A549 (cell line): ENCODE results near the gene PDILT. TPM values are rescaled to one million over a fixed set of nuclear protein-coding genes. Genes with fewer than 3 reads are reported as not detected.

Experiments used
- ATAC-seq, 2 experiments: fragments of 200-7000 bp in 1 of 2; fragments of >200 bp in 1 of 2; cut with Nextera tagmentation in 1 of 2; cut with Tn5 transposase in 1 of 2; 3 replicates each; pipeline versions ENCODE4 v1.8.0 to v1.9.1; 2018 to 2020; ENCODE audit warnings: mild to moderate bottlenecking in 1 of 2, moderate library complexity in 1 of 2
- CTCF ChIA-PET: fragments of 300-600 bp; sonication (Branson Sonifier 250); formaldehyde crosslinking; extraction: SDS; loops from one replicate; lab custom pipeline; 2021; ENCODE audit warnings: antibody characterized with exemption, inconsistent platforms; lab: Yijun Ruan, JAX
- POLR2A ChIA-PET: fragments of 350-600 bp; formaldehyde crosslinking; extraction: SDS; loops from one replicate; lab custom pipeline; 2021; ENCODE audit warnings: antibody characterized with exemption, inconsistent platforms; lab: Yijun Ruan, JAX
- DNase-seq, 2 experiments: peaks; one replicate each; pipeline versions ENCODE4 v3.0.0 to v3.0.0-alpha.2; 2011 to 2016; ENCODE audit warnings: low read depth in 1 of 2, low spot score in 1 of 2
- FAIRE-seq: peaks from 2 replicates; lab custom pipeline; 2011; peaks lifted over from hg19 to GRCh38; lab: Jason Lieb, UNC
- H3K27ac ChIP-seq, 2 experiments: fragments of >200 bp; sonication (Bioruptor Twin); formaldehyde crosslinking; 3 replicates each; pipeline ENCODE4 v1.5.1; 2016 to 2017
- H3K4me1 ChIP-seq: fragments of >200 bp; sonication (Bioruptor Twin); formaldehyde crosslinking; 3 replicates; pipeline ENCODE4 v1.6.1; 2016
- H3K4me2 ChIP-seq: fragments of >200 bp; sonication (Bioruptor Twin); formaldehyde crosslinking; 3 replicates; pipeline ENCODE4 v1.6.1; 2016
- H3K4me3 ChIP-seq: fragments of >200 bp; sonication (Bioruptor Twin); formaldehyde crosslinking; 3 replicates; pipeline ENCODE4 v1.5.1; 2016
- H3K9me3 ChIP-seq: fragments of >200 bp; sonication (Bioruptor Twin); formaldehyde crosslinking; 3 replicates; pipeline ENCODE4 v1.6.1; 2016
- BCL3 ChIP-seq: fragments of >200 bp; sonication (Bioruptor Twin); formaldehyde crosslinking; IDR thresholded peaks from 3 replicates; pipeline ENCODE4 v1.6.1; 2016
- CBX2 ChIP-seq: fragments of 200-600 bp; sonication (generic); IDR thresholded peaks from 2 replicates; pipeline ENCODE4 v1.6.1; 2016; ENCODE audit warnings: low read depth, mild to moderate bottlenecking, borderline replicate concordance
- CEBPB ChIP-seq, 2 experiments: fragments of >200 bp in 1 of 2; sonication (Bioruptor Twin) in 1 of 2; formaldehyde crosslinking in 1 of 2; IDR thresholded peaks; 2 replicates each; pipeline ENCODE4 v1.6.1; 2012 to 2016
- CHD2 ChIP-seq: fragments of 150-350 bp; IDR thresholded peaks from 2 replicates; pipeline ENCODE4 v1.6.1; 2014; ENCODE audit warnings: low read length; ENCODE audit not compliant: partially characterized antibody
- CTCF ChIP-seq: fragments of >200 bp; sonication (Bioruptor Twin); formaldehyde crosslinking; IDR thresholded peaks from 3 replicates; pipeline ENCODE4 v1.5.1; 2016
- EHF ChIP-seq: fragments of 250-450 bp; sonication (Bioruptor Pico); IDR thresholded peaks from 2 replicates; pipeline ENCODE4 v1.5.0; 2020; ENCODE audit warnings: mild to moderate bottlenecking
- FOXS1 ChIP-seq: fragments of 250-450 bp; sonication (Bioruptor Pico); IDR thresholded peaks from 2 replicates; pipeline ENCODE4 v1.5.0; 2020; ENCODE audit warnings: mild to moderate bottlenecking, moderate library complexity
- HES2 ChIP-seq: fragments of >200 bp; sonication (Bioruptor Twin); formaldehyde crosslinking; IDR thresholded peaks from 2 replicates; pipeline ENCODE4 v1.6.1; 2016
- HEYL ChIP-seq: fragments of 250-450 bp; sonication (Bioruptor Pico); IDR thresholded peaks from 2 replicates; pipeline ENCODE4 v1.8.0; 2021; ENCODE audit warnings: mild to moderate bottlenecking, moderate library complexity
- HOXB13 ChIP-seq: fragments of 250-450 bp; sonication (Bioruptor Pico); IDR thresholded peaks from 2 replicates; pipeline ENCODE4 v1.5.0; 2020; ENCODE audit warnings: low read depth, mild to moderate bottlenecking, moderate library complexity
- JUNB ChIP-seq: fragments of >200 bp; sonication (Bioruptor Twin); formaldehyde crosslinking; IDR thresholded peaks from 2 replicates; pipeline ENCODE4 v1.6.1; 2016
- KDM1A ChIP-seq: fragments of 200-600 bp; sonication (generic); IDR thresholded peaks from 2 replicates; pipeline ENCODE4 v1.6.1; 2016; ENCODE audit warnings: low read depth, mild to moderate bottlenecking
- KDM5A ChIP-seq: fragments of 200-600 bp; sonication (generic); IDR thresholded peaks from 2 replicates; pipeline ENCODE4 v1.6.1; 2016; ENCODE audit warnings: antibody characterized with exemption, mild to moderate bottlenecking
- MAFK ChIP-seq: fragments of 450-650 bp; IDR thresholded peaks from 2 replicates; pipeline ENCODE4 v1.6.1; 2014; ENCODE audit not compliant: partially characterized antibody
- MAZ ChIP-seq: fragments of 150-350 bp; IDR thresholded peaks from 2 replicates; pipeline ENCODE4 v1.6.1; 2014; ENCODE audit warnings: antibody characterized with exemption, low read depth, low read length, borderline replicate concordance
- MYC ChIP-seq: IDR thresholded peaks from 2 replicates; pipeline ENCODE4 v1.6.1; 2012; ENCODE audit warnings: mild to moderate bottlenecking, inconsistent platforms, low read length, improper control_type of control experiment, borderline replicate concordance
- POLR2A ChIP-seq: IDR thresholded peaks from 2 replicates; pipeline ENCODE4 v1.6.1; 2012; ENCODE audit warnings: mild to moderate bottlenecking, low read length
- RARB ChIP-seq: fragments of 250-450 bp; sonication (Bioruptor Pico); IDR thresholded peaks from 2 replicates; pipeline ENCODE4 v1.8.0; 2021; ENCODE audit warnings: mild to moderate bottlenecking, moderate library complexity
- RCOR1 ChIP-seq: fragments of 150-350 bp; IDR thresholded peaks from 2 replicates; pipeline ENCODE4 v1.6.1; 2014; ENCODE audit warnings: antibody characterized with exemption, low read length, low read depth
- REST ChIP-seq: fragments of 200-600 bp; sonication (generic); IDR thresholded peaks from 2 replicates; pipeline ENCODE4 v1.6.1; 2016; ENCODE audit warnings: antibody characterized with exemption, mild to moderate bottlenecking, moderate library complexity
- RFX5 ChIP-seq: fragments of 450-650 bp; IDR thresholded peaks from 2 replicates; pipeline ENCODE4 v1.7.1; 2014; ENCODE audit warnings: antibody characterized with exemption, mild to moderate bottlenecking, moderate library complexity
- RNF2 ChIP-seq: fragments of 200-600 bp; sonication (generic); IDR thresholded peaks from 2 replicates; pipeline ENCODE4 v1.6.1; 2016; ENCODE audit warnings: low read depth, mild to moderate bottlenecking, antibody characterized with exemption, moderate library complexity, borderline replicate concordance
- TP53 ChIP-seq: fragments of 250-450 bp; sonication (Bioruptor Pico); IDR thresholded peaks from 2 replicates; pipeline ENCODE4 v1.5.0; 2021; ENCODE audit warnings: mild to moderate bottlenecking, moderate library complexity
- ZC3H11A ChIP-seq: fragments of 450-650 bp; IDR thresholded peaks from 2 replicates; pipeline ENCODE4 v1.6.1; 2014; ENCODE audit warnings: antibody characterized with exemption, mild to moderate bottlenecking
- ZFP36 ChIP-seq: fragments of 450-650 bp; IDR thresholded peaks from 2 replicates; pipeline ENCODE4 v1.6.1; 2014; ENCODE audit warnings: borderline replicate concordance; ENCODE audit not compliant: partially characterized antibody
- ZSCAN20 ChIP-seq: fragments of 250-450 bp; sonication (Bioruptor Pico); IDR thresholded peaks from 2 replicates; pipeline ENCODE4 v1.8.0; 2022; ENCODE audit warnings: mild to moderate bottlenecking, moderate library complexity
- WGBS: methylation state at CpG from one replicate; pipeline ENCODE4 v1.1.6; 2017; ENCODE audit errors: missing lambda C conversion rate; 5-methylcytosine and 5-hydroxymethylcytosine counted together
- polyA plus RNA-seq, 4 experiments: library from polyadenylated mRNA; depleted of rRNA in 3 of 4; stranded (reverse); fragments of >200 nt; fragmentation: RNase III in 1 of 4; extraction: RNeasy Plus Mini Kit Qiagen cat#74134 plus additional on column Dnase treatment in 1 of 4; gene quantifications; 2 replicates in 3 of 4; 3 replicates in 1 of 4; pipeline ENCODE4 v1.2.3, GENCODE V29; 2011 to 2017
- TF ChIP-seq, protein P1 (sequence below): fragments of 150-350 bp; IDR thresholded peaks from 2 replicates; pipeline ENCODE4 v1.6.1; 2014; ENCODE audit warnings: low read depth, mild to moderate bottlenecking, low read length

PDILT gene
- polyA plus RNA-seq, 2 of the 4 experiments (the other 2 are of a cell fraction): not detected

DNA sequence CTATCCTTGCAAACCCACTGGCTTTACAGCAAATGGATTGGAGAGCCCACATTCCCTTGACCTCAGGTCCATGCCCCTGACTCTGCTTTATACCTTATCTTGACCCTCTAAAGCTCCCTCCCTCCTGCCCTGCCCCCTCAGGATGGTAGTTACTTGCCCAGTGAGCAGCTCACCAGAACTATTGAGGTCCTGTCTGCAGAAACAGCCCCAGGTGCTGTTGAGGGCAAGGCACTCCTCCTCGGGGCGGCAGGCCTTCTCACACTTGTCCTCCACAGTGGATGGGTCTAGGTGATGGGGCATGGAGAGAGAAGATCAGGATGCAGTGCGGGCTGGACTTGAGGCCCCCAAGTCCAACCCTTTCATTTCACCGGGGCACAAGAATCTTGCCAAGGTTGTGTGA is 81.8 kb downstream of the PDILT start:
- Histone ChIP-seq H3K4me1 (no peaks in the 10 kb centered on the region), H3K4me3 (no peak overlapping the region), H3K4me2 (no peak overlapping the region), H3K9me3 (no peaks in the 10 kb centered on the region; the same call in 2 of the 3 replicates), H3K27ac (no peak overlapping the region)
- TF ChIP-seq REST: no peak
- no peak for TF ChIP-seq RNF2
- no peak for TF ChIP-seq RFX5
- no peak for TF ChIP-seq EHF (CRISPR knock-in tag)
- TF ChIP-seq BCL3: no peak
- no peak for TF ChIP-seq HEYL
- TF ChIP-seq MAZ: no peak
- no peak for TF ChIP-seq RARB (CRISPR knock-in tag)
- no peak for TF ChIP-seq KDM5A
- TF ChIP-seq KDM1A: no peak
- no peak for TF ChIP-seq MAFK
- no peak for TF ChIP-seq RCOR1
- TF ChIP-seq ZFP36: no peak
- TF ChIP-seq FOXS1 (CRISPR knock-in tag): no peak
- no peak for TF ChIP-seq TP53 (CRISPR knock-in tag)
- DNase-seq: no peak
- 0% methylated on average over 3 of the region's 4 CpGs for WGBS
- ATAC-seq: no peak
- CTCF ChIA-PET: interaction anchor here (0.7 kb wide), 1 partner anchor 63 kb away, joined by 3 read pairs; no protein-coding TSS in a partner anchor
- POLR2A ChIA-PET: no interaction called here
- FAIRE-seq: no peak

GRCh38 chr16:20321671-20322070 is 82.9 kb downstream of the PDILT start:
- no peak overlapping the region for H3K4me3 ChIP-seq
- ChIA-PET POLR2A (no interaction called here), CTCF (no interaction called here)
- FAIRE-seq (no peak), ATAC-seq (no peak), DNase-seq (no peak)
- H3K9me3 ChIP-seq: no peaks in the 10 kb centered on the region; the same call in 2 of the 3 replicates
- no peak overlapping the region for H3K4me2 ChIP-seq
- 0% methylated on average over 1 of the region's 1 CpG for WGBS
- H3K4me1 ChIP-seq: no peaks in the 10 kb centered on the region
- no peak overlapping the region for H3K27ac ChIP-seq
- TF ChIP-seq RFX5: no peak
- no peak for TF ChIP-seq CBX2
- TF ChIP-seq POLR2A: no peak
- TF ChIP-seq CHD2: no peak
- no peak for TF ChIP-seq CEBPB (IDR thresholded peaks at IDR 0.05)
- no peak for TF ChIP-seq HES2
- no peak for TF ChIP-seq JUNB
- no peak for TF ChIP-seq CTCF
- no peak for TF ChIP-seq TP53 (CRISPR knock-in tag)
- TF ChIP-seq, protein P1, sequence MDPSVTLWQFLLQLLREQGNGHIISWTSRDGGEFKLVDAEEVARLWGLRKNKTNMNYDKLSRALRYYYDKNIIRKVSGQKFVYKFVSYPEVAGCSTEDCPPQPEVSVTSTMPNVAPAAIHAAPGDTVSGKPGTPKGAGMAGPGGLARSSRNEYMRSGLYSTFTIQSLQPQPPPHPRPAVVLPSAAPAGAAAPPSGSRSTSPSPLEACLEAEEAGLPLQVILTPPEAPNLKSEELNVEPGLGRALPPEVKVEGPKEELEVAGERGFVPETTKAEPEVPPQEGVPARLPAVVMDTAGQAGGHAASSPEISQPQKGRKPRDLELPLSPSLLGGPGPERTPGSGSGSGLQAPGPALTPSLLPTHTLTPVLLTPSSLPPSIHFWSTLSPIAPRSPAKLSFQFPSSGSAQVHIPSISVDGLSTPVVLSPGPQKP: no peak
- no peak for TF ChIP-seq REST
- TF ChIP-seq HOXB13 (CRISPR knock-in tag): no peak
- TF ChIP-seq MYC: no peak
- TF ChIP-seq ZSCAN20: no peak
- no peak for TF ChIP-seq ZC3H11A
